Parathyroid adenoma (tissue), 2 donors: ENCODE data around the gene SMAD4.

Experiments
- H2AFZ ChIP-seq: fragments of 300-600 bp; sonication (generic); one replicate; pipeline ENCODE4 v1.7.0; 2017; ENCODE audit warnings: antibody characterized with exemption, mild to moderate bottlenecking
- H3K27ac ChIP-seq: fragments of 300-600 bp; sonication (generic); one replicate; pipeline ENCODE4 v1.7.0; 2017
- H3K27me3 ChIP-seq: fragments of 300-600 bp; sonication (generic); one replicate; pipeline ENCODE4 v1.7.0; 2017; ENCODE audit warnings: low read length; ENCODE audit not compliant: control insufficient read depth, insufficient read depth
- H3K36me3 ChIP-seq: fragments of 300-600 bp; sonication (generic); one replicate; pipeline ENCODE4 v1.7.0; 2017; ENCODE audit warnings: low read length; ENCODE audit not compliant: control insufficient read depth, insufficient read depth
- H3K4me1 ChIP-seq: fragments of 300-600 bp; sonication (generic); one replicate; pipeline ENCODE4 v1.7.0; 2017; ENCODE audit warnings: control low read depth
- H3K4me2 ChIP-seq: fragments of 300-600 bp; sonication (generic); one replicate; pipeline ENCODE4 v1.7.0; 2017; ENCODE audit warnings: low read length
- H3K4me3 ChIP-seq: fragments of 300-600 bp; sonication (generic); one replicate; pipeline ENCODE4 v1.7.0; 2017; ENCODE audit warnings: low read depth, low read length
- H3K79me2 ChIP-seq: fragments of 300-600 bp; sonication (generic); one replicate; pipeline ENCODE4 v1.7.0; 2017; ENCODE audit warnings: control low read depth
- H3K9ac ChIP-seq: fragments of 300-600 bp; sonication (generic); one replicate; pipeline ENCODE4 v1.7.0; 2017; ENCODE audit warnings: mild to moderate bottlenecking
- H3K9me3 ChIP-seq: fragments of 300-600 bp; sonication (generic); one replicate; pipeline ENCODE4 v1.7.0; 2017; ENCODE audit warnings: low read length; ENCODE audit not compliant: control insufficient read depth
- TF ChIP-seq, protein P1 (sequence below): fragments of 300-600 bp; sonication (generic); IDR thresholded peaks from one replicate; pipeline ENCODE4 v1.7.0; 2017; ENCODE audit warnings: antibody characterized with exemption, mild to moderate bottlenecking
- donor health status: primary hyperparathyroidism.

SMAD4 gene

DNA sequence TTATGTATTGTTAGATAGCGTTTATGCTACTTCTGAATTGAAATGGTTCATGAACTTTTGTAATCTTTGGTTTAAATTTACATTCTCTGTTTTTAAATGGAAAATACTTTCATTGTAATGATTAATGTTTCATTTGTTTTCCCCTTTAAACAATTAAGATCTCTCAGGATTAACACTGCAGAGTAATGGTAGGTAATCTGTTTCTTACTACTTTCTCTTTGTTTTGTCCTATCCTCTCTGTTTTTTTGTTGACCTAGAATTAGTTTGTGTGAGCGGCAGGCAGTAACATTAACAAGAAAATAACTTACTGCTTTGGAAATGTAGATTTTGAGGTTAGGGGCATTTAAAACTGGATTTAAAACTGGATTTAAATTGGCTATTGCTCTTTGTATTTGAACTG, 19.1 kb downstream of the SMAD4 start:
- Histone ChIP-seq H3K9me3 (no peaks in the 10 kb centered on the region), H3K27ac (no peak overlapping the region), H3K4me2 (no peak overlapping the region), H3K4me3 (no peak overlapping the region), H3K9ac (no peak overlapping the region), H3K79me2 (peaks cover 30% of the 10 kb centered on the region), H3K36me3 (no peaks in the 10 kb centered on the region), H2AFZ (no peak overlapping the region), H3K4me1 (peaks cover 7% of the 10 kb centered on the region), H3K27me3 (no peaks in the 10 kb centered on the region)
- TF ChIP-seq, protein P1, sequence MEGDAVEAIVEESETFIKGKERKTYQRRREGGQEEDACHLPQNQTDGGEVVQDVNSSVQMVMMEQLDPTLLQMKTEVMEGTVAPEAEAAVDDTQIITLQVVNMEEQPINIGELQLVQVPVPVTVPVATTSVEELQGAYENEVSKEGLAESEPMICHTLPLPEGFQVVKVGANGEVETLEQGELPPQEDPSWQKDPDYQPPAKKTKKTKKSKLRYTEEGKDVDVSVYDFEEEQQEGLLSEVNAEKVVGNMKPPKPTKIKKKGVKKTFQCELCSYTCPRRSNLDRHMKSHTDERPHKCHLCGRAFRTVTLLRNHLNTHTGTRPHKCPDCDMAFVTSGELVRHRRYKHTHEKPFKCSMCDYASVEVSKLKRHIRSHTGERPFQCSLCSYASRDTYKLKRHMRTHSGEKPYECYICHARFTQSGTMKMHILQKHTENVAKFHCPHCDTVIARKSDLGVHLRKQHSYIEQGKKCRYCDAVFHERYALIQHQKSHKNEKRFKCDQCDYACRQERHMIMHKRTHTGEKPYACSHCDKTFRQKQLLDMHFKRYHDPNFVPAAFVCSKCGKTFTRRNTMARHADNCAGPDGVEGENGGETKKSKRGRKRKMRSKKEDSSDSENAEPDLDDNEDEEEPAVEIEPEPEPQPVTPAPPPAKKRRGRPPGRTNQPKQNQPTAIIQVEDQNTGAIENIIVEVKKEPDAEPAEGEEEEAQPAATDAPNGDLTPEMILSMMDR, result no peak

DNA sequence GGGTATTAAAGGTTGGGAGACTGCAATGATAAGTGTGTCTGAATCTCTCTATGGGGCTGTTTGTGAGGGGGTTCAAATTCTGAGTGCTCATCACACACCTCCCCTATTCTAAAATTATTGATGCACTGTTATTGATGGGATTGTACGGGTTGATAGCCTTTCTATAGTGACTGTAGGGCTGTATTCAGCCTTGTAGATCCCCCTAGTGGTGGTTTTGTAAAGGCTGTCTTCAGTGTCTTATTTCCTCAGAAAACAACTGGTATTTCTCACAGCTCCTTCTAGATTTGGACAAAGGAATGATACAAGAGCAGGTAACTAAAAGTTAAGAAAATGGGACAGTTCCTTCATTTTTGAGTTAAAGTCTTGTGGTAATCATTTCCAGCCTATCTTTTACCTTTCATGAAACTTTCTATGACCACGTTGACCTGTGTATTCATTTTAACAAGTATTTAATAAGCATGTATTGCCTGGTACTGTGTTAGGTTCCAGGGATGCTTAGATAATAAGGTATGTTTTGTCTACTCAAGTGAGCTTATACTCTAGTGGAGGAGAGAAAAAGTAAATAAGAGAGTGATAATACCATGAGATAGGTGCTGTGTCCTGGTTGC, 21.2 kb downstream of the SMAD4 start:
- Histone ChIP-seq H3K9ac (no peak overlapping the region), H3K4me2 (no peak overlapping the region), H3K4me3 (no peak overlapping the region), H3K36me3 (no peaks in the 10 kb centered on the region), H3K79me2 (peaks cover 18% of the 10 kb centered on the region), H3K27ac (no peak overlapping the region), H3K9me3 (no peaks in the 10 kb centered on the region), H3K27me3 (no peaks in the 10 kb centered on the region), H2AFZ (no peak overlapping the region), H3K4me1 (peaks cover 3% of the 10 kb centered on the region)
- TF ChIP-seq, protein P1, result peak; percentile 88

DNA sequence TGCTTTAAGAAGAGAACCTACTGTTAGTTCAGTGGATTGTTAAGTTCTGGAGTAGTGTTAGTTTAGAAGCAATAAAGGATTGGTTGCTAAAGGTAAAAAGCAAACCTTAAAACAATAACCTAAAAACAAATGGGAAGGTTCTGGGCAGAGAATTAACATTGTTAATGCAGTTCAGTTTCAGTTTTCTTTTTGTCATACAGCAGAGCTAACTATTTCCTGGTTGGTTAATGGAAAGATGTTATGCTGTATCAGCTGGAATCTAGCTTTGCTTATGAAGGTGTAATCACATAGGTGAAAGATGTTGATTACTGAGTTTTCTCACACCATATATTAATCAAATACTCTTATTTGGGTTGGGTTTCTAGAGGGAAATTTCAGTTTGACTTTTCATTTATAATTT, 23.8 kb downstream of the SMAD4 start:
- no peak overlapping the region for H3K4me3 ChIP-seq
- H3K4me1 ChIP-seq, result peaks cover 3% of the 10 kb centered on the region
- H3K79me2 ChIP-seq, result peaks cover 9% of the 10 kb centered on the region
- TF ChIP-seq, protein P1, result no peak
- no peak overlapping the region for H3K9ac ChIP-seq
- H3K4me2 ChIP-seq, result no peak overlapping the region
- H3K27ac ChIP-seq, result no peak overlapping the region
- no peaks in the 10 kb centered on the region for H3K36me3 ChIP-seq
- no peak overlapping the region for H2AFZ ChIP-seq
- H3K27me3 ChIP-seq, result no peaks in the 10 kb centered on the region
- H3K9me3 ChIP-seq, result no peaks in the 10 kb centered on the region

DNA sequence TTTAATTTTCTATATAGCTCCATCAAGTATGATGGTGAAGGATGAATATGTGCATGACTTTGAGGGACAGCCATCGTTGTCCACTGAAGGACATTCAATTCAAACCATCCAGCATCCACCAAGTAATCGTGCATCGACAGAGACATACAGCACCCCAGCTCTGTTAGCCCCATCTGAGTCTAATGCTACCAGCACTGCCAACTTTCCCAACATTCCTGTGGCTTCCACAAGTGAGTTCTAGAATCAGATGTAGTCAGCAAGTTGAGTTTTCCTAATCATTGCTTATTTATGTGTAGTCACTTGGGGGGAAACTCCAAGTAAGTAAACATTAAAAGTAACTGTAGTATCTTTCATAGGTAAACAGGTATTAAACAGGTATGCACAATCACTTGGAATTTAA, 24.8 kb downstream of the SMAD4 start:
- no peak overlapping the region for H3K27ac ChIP-seq
- TF ChIP-seq, protein P1, result no peak
- H3K9ac ChIP-seq, result no peak overlapping the region
- H2AFZ ChIP-seq, result no peak overlapping the region
- no peaks in the 10 kb centered on the region for H3K9me3 ChIP-seq
- peaks cover 3% of the 10 kb centered on the region for H3K4me1 ChIP-seq
- no peaks in the 10 kb centered on the region for H3K36me3 ChIP-seq
- no peak overlapping the region for H3K4me3 ChIP-seq
- peaks cover 7% of the 10 kb centered on the region for H3K79me2 ChIP-seq
- H3K4me2 ChIP-seq, result no peak overlapping the region
- no peaks in the 10 kb centered on the region for H3K27me3 ChIP-seq

DNA sequence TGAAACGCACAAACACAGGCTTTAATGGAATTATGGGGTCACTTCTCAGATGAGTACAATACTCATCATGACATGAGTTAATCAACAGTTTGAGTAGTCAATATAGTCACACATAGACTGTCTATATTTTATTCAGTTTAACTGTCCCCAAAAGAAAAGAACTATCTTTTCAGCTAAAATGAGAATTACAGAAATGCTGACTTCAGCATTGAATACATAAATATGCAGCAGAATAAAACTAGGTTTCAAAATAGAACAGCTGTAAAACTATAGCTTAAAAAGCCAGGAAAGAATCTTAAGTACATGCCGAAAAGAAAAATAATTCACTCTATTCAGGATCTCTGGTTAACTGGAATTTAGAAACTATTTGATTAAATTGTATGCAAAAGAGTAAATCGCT, 30.0 kb downstream of the SMAD4 start:
- Histone ChIP-seq H3K36me3 (no peaks in the 10 kb centered on the region), H3K9me3 (no peaks in the 10 kb centered on the region), H3K4me1 (peaks cover 3% of the 10 kb centered on the region), H3K9ac (no peak overlapping the region), H3K4me3 (no peak overlapping the region), H3K27ac (no peak overlapping the region), H3K79me2 (peaks cover 4% of the 10 kb centered on the region), H3K27me3 (no peaks in the 10 kb centered on the region), H2AFZ (no peak overlapping the region), H3K4me2 (no peak overlapping the region)
- TF ChIP-seq, protein P1, result no peak
